NCI-H460 (cell line): Measurements from ENCODE around the gene RUFY3. TPM values are rescaled to one million over a fixed set of nuclear protein-coding genes. Genes with fewer than 3 reads are reported as not detected.
"Not testable (repeated sequence)": the region's sequence is repeated elsewhere in the genome, so short reads cannot be mapped to it uniquely, and the experiment has no call there.

Source experiments
- DNase-seq: peaks from one replicate; pipeline ENCODE4 v3.0.0-alpha.2; 2016; ENCODE audit warnings: low read depth; ENCODE audit errors: extremely low read depth
- total RNA-seq: library from RNA; depleted of rRNA; stranded (reverse); fragments of >200 nt; shearing (Covaris generic); gene quantifications from 2 replicates; pipeline ENCODE4 v1.2.3, GENCODE V29; 2014

Gene RUFY3
- total RNA-seq, 1 experiment from 2014 or later = 23.5 TPM

DNA sequence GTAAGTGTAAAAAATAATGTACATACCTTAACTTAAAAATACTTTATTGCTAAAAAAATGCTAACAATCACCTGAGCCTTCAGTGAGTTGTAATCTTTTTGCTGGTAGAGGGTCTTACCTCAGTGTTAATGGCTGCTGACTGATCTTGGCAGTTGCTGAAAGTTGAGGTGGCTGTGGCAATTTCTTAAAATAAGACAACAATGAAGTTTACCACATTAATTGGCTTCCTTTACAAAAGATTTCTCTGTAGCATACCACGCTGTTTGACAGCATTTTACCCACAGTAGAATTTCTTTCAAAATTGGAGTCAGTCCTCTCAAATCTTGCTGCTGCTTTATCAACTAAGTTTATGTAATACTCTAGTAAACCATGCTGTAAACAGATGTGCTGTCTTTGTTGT, 47.6 kb downstream of the RUFY3 start:
- DNase-seq = not testable (repeated sequence)

DNA sequence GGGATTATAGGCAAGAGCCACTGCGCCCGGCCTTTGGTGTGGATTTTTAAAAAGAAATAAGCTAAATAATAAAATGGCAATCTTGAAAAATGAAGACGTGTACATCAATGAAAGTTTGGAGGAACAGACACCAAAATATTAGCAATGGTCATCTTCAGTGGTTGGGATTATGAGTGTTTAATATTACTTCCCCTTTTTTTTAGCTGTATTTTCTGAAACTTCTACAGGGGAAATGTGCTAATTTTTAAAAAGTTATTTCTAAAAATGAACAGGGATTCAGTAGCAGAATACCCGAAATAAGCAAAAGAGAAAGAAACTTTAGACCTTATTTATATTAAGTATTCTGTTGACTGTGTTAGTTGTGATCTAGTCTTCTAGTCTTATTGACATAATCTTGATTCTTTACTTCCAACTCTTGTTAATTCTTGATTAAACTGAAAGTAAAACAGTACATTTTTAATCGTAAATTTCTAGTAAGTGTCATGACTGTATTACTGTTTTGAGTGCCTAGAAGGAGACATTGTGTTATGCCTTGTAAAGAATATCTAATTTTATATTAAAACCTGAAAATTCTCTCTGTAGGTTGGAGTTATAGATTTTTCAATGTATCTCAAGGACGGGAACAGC, 51.3 kb downstream of the RUFY3 start:
- DNase-seq = no peak

DNA sequence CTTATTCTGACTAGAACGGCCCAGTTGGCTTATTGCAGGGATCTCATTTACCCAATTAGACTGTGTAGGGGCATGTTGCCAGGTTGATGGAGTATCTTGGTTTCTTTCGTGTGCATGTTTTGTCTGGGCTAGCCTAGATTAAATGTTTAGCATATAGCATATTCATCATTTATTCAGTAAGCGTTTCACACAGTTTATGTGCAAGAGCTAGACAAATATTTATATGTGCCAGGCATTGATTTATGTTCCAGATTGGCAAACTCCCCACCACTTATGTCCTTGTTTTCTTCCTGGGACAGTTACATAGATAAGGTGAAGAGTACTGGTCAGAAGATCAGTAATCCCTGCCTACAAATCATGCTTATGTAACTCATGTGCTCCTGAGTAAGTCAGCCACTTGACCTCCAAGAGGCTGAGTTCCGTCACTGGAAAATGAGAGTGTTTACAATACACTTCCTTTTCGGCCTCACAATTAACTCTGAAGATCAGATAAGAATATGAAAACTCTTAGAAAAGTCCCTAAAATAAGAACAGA, 57.2 kb downstream of the RUFY3 start:
- DNase-seq = no peak

DNA sequence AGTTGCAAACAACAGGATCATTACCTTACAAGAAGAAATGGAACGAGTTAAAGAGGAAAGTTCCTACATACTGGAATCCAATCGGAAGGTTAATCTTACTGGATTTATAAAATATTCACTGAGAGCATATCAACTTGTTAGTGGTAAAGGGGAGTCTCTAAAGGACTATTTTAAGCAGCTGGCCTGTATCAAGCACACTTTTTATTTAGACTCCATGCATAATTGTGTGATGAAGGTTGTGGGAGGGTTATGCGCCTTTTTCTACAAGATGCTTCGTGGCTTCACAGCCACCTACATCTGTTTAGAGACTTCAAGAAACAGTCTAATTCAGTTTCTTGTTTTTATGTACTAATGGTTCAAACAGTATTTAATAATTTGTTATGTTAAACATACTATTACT, 61.3 kb downstream of the RUFY3 start:
- no peak for DNase-seq

DNA sequence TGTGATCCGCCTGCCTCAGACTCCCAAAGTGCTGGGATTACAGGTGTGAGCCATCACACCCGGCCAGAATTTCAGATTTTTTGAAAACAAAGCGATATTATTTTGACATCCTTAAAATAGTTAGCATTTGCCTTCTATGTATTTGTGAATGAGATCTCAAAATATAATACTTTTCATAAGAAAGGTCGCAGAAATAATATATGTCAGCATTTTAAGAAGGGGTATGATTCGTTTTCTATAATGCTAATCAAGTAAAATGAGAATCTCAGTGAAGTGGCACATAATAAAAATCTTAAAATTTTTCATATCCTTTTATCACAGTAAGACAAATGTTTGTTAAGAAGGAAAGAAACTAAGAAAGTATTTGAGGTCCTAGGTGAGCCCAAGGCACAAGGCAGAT, 65.7 kb downstream of the RUFY3 start:
- no peak for DNase-seq

DNA sequence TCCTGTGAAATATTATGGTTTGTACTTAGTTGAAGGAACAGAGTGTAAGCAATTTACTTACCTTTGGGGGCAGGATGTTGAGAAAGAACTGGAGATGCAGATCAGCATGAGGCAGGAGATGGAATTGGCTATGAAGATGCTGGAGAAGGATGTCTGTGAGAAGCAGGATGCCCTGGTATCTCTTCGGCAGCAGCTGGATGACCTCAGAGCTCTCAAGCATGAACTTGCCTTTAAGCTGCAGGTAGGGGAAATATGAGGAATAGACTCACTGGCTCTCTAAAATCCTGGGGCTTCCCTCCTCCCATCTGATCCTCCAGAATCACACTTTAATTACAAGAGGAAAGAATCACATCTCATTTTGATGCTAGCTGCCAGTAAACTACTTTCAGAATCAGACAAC, 67.0 kb downstream of the RUFY3 start:
- DNase-seq = no peak

DNA sequence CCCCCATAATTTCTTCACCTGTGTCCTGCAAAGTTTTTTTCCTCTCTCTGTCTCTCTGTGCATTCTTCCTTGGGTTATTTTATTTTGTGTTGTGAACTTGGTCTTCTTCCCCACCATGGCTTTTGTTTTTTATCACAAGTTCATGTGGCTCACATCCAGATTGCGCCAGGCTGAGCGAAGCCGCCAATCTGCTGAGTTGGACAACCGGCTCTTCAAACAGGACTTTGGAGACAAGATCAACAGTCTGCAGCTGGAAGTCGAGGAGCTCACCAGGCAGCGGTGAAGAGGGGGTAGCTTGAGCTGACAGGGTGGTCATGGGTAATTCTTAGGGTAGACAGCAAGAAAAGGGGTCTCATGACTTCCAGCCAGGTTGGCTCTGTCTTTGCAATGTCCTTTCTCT, 71.9 kb downstream of the RUFY3 start:
- no peak for DNase-seq

DNA sequence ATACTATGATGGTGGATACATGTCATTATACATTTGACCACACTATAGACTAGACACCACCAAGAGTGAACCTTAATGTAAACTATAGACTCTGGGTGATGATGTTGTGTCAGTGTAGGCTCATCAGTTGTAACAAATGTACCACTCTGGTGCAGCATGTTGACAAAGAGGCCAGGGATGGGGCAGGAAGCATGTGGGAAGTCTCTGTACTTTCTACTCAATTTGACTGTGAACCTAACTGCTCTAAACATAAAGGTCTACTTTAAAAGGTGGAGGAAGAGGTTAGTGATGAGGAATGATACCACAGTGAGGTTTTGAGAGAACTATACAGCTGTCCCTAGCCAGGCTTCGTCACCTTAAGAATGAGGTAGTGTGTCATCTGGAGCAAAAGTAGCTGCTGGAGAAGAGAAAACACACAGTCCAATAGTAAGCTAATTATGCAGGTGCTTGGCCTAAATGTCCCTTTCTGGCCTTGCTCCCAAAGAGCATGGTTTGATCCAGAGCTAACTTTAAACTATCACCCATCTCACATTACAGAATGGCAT, 79.6 kb downstream of the RUFY3 start:
- no peak for DNase-seq

DNA sequence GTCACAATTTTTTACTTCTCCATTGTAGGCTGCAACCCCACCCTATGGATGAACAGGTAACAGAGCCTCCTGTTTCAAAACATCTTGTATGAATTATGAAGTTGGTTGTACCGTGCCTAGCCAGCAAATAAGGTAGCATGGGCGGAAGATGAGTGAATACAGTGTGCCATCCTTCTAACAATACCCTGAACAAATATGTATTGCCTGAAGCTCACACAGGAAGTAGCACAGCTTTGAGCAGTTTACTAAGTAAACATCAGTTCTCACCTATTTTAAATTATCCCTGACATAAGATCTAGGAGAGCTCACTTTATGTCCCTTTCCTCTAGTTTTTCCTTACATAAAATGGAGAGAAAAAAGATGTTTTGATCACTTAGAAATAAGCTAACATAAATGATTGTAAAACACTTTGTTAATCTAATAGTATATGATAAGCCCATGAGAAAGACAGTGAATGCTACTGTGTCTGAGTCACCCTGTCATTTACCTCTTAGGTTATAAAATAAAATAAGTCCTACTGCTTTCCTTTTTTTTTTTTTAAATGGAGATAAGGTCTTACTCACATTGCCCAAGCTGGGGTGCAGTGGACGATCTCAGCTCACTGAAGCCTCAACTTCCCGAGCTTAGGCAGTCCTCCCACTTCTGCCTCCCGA, 81.3 kb downstream of the RUFY3 start:
- DNase-seq = no peak

DNA sequence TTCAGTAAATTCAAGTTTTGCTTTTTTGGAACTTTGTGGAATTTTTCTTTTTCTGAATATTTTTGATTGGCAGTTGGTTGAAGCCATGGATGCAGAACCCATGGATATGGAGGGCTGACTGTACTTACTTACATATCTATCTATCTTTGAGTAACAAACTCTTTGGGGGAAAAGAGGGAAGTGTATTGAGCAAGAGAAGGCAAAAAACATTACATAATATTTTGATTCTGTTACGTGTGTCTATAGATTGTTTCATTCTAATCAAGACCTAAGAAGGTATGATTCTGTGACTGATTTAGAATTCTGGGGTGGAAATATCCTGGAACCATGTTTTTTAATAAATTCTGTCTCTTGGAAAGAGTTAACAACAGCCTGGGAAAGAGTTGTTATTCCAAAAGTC, 86.4 kb downstream of the RUFY3 start:
- DNase-seq = no peak

DNA sequence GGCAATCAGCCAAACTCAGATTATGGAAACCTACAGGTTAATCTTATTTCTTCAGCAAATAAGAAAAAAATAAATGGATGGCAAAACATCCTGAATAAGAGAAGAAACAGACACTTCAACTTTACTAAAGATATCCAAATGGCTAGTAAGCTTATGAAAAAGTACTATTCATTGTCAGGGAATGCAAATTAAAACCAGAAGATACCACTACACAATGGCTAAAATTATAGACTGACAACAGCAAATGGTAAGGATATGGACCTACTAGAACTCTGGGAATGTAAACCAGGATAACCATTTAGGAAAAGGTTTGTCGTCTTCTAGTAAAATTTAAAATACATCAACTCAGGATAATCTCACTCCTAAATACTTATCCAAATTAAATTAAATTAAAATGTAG, 93.6 kb downstream of the RUFY3 start:
- no peak for DNase-seq

DNA sequence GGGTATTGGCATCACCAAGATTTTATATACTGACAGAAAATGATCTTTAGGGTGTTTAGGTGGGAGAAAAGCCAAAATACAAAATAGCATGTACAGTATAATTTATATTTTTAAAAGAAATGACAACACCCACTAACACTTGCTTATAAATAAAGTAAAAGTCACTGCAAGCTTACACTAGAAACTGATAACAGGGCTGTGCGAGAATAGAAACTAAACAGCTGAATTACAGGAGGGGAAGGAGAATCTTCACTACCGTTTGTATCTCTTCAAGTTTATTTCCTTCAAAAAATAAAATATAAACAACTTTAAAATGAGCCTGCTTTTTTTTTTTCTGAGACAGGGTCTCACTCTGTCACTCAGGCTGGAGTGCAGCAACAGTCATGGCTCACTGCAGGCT, 95.1 kb downstream of the RUFY3 start:
- no peak for DNase-seq

DNA sequence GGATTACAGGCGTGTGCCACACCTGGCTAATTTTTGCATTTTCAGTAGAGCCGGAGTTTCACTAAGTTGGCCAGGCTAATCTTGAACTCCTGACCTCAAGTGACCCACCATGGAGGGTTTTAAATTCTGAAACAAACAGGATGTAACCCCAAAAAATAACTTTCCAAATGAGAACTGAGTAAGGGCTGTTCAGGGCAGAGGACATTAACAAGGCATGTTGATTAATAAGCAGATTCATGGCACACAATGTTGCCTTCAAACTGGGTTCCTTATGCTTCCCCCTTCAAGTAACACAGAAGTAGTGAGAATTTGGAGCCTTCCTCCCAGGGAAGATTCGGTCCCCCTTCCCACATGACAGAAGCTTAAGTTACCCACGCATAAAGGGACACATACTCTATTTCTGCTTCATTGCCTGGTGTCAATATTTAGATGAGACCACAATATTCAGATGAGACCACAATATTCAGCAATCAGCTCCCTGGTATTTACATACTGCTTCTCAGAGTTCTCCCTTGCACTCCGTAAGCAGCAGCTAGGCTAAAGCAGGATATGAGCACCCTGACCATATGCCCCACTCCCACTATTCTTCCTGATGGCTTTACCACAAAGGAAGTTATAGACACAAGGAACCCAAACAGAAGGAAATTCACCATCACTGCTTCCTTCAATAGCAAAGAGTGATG, 96.5 kb downstream of the RUFY3 start:
- DNase-seq = no peak

DNA sequence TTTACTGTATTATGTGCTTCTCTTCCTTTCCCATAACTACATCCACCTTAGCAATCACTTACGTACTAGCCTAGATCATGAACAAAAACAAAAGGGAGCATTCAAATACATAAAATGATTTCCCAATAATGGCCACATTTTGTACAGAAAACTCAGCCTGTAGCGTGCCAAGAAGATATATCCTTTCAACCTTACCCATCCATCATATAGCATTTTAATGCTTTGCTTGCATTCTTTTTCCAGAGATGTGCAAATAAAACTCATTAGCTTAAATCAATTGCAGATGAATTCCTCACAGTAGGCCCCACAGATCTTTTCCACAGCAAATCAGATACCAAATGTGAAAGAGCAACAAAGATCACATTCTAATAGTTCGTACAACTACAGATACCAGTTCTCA, 97.2 kb downstream of the RUFY3 start:
- no peak for DNase-seq

DNA sequence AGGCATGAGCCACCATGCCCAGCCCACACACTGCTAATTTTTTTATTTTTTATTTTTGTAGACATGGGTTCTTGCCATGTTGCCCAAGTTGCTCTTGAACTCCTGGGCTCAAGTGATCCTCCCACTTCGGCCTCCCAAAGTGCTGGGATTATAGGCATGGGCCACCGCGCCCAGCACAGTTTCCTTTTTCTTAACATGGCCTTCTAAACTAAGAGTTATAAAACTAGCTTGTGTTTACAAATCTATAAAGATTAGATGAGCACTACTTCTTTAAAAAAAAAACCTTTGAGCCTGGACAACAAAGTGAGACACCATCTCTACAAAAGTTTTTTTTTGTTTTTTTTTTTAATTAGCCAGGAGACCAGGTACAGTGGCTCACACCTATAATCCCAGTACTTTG, 107.3 kb downstream of the RUFY3 start:
- no peak for DNase-seq

DNA sequence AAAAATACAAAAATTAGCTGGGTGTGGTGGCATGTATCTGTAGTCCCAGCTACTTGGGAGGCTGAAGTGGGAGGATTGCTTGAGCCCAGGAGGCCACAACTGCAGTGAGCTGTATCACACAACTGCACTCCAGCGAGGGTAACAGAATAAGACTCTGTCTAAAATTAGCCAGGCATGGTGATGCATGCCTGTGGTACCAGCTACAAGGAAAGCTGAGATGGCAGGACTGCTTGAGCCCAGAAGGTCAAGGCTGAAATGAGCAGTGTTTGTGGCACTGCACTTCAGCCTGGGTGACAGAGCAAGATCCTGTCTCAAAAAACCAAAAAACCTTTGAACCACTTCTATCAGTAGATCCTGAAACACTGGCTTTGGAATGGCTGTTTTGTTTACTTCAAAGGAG, 107.7 kb downstream of the RUFY3 start:
- no peak for DNase-seq

DNA sequence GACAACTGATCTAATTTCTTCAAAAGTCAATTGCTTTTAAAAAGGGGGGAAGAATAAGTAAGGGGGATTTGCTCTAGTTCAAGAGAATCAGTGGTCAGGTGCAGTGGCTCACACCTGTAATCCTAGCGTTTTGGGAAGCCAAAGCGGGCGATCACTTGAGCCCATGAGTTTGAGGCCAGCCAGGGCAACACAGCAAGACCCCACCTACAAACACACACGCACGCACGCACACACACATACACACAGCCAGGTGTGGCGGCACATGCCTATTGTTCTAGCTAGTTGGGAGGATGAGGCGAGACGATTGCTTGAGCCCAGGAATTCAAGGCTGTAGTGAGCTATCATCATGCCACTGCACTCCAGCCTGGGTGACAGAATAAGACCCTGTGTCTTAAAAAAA, 108.3 kb downstream of the RUFY3 start:
- no peak for DNase-seq

DNA sequence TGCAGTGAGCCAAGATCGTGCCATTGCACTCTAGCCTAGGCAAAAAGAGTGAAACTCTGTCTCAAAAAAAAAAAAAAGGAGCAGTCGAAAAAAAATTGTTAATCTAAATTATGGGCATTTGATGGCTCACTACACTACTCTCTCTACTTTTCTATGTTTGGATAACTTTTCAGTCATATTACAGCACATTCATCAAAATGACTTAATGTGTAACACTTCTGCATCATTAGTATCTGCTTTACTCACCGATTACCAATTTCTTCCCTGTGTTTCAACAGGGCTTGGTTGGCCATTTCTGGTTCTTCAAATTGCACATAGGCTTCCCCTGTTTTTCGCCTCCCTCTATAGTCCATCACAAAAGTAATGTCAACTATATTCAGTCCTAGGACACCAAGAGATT, 109.5 kb downstream of the RUFY3 start:
- DNase-seq = no peak

DNA sequence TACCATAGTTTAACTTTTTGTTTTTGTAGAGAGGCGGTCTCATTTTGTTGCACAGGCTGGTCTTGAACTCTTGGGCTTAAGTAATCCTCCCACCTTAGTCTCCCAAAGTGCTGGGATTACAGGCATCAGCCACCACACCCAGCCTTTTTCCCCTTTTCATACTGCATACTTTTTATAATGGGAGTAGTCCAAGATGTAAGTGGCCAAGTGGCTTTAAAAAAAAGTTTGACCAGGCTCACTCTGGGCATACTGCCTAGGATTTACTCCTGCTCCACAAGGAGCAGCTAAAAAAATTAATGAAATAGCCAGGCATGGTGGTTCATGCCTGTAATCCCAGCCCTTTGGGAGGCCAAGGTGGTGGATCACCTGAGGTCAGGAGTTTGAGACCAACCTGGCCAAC, 111.9 kb downstream of the RUFY3 start:
- no peak for DNase-seq

DNA sequence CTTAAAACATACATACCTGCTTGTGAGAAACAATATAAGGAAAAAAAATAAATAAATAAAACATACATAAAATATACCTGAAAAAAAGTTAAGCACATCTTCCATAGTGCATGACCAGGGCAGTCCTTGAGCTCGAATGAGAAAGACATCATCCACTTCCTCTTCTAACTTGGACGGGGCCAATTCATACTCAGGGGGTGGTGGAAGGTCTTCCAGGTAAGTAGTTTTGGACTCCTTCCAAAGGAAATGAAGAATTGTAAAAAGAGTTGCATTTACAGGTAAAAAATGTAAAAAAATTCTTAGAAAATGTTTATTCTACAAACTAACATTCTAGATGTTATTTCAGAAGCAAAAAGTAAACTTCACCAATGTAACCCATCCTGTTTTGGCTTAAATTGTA, 114.3 kb downstream of the RUFY3 start:
- no peak for DNase-seq

DNA sequence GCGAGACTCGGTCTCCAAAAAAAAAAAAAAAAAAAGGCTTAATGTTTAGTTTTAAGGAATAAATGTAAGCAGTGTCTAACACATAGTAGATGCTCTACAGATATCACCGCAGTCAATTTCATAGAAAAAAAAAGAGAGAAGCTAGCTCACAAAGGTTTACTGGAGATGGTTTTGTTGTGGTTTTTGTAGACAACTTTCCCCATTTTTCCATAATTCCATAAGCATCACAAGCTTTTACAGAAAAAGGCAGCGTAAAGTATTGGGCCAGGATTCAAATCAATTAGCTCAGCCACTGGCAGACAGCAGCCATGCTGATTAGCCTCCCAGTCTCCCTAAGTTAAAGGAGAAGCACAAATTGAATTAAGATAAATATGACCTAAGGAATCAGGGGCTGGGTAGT, 116.4 kb downstream of the RUFY3 start:
- DNase-seq = no peak
